PC-9 (cell line): ENCODE data around the gene ATXN7.

Experiments used
- CTCF ChIP-seq: fragments of 200-600 bp; sonication (generic); conservative IDR thresholded peaks from 2 replicates; pipeline ENCODE4 v1.6.1; 2017; ENCODE audit warnings: mixed run types, antibody characterized with exemption, mild to moderate bottlenecking, moderate library complexity
- EZH2 ChIP-seq: fragments of 200-600 bp; sonication (generic); IDR thresholded peaks from 2 replicates; pipeline ENCODE4 v1.8.0; 2017; ENCODE audit warnings: antibody characterized with exemption, low read depth

- TF ChIP-seq CTCF (no peak), EZH2 (no peak)
These were observed 619 bp downstream of the ATXN7 start for GRCh38 chr3:63864008-63864964.
